Activated CD4-positive, alpha-beta memory T cell treated with anti-CD3 and anti-CD28 coated beads, Interleukin-2, amount 10 ng/mL, durations not matched to agents 7 days and 5 days (primary cell): ENCODE results near the gene KRTAP10-4. TPM values are rescaled to one million over a fixed set of nuclear protein-coding genes. Genes with fewer than 3 reads are reported as not detected.
A peak's percentile ranks its signal among the peaks of the same experiment; 100 is the strongest.
"Not testable (repeated sequence)": the region's sequence is repeated elsewhere in the genome, so short reads cannot be mapped to it uniquely, and the experiment has no call there.

Experiments
- CTCF ChIA-PET: fragments of 350-600 bp; sonication (Branson Sonifier 250); formaldehyde crosslinking; loops from one replicate; lab custom pipeline; 2021; ENCODE audit warnings: antibody characterized with exemption, inconsistent platforms; lab: Charles Lee
- POLR2A ChIA-PET: fragments of 350-600 bp; sonication (Branson Sonifier 250); formaldehyde crosslinking; loops from one replicate; lab custom pipeline; 2021; ENCODE audit warnings: antibody characterized with exemption; lab: Charles Lee
- DNase-seq: peaks from one replicate; pipeline ENCODE4 v3.0.0-alpha.2; 2020
- H3K27ac Mint-ChIP-seq: one replicate; pipeline ENCODE4 v1.8.0; 2021; ENCODE audit warnings: mild to moderate bottlenecking, mixed read lengths
- H3K27me3 Mint-ChIP-seq: one replicate; pipeline ENCODE4 v1.8.0; 2021; ENCODE audit warnings: mixed read lengths
- H3K36me3 Mint-ChIP-seq: one replicate; pipeline ENCODE4 v1.8.0; 2021; ENCODE audit warnings: low read depth, mixed read lengths
- H3K4me1 Mint-ChIP-seq: one replicate; pipeline ENCODE4 v1.8.0; 2021; ENCODE audit warnings: mixed read lengths
- H3K4me3 Mint-ChIP-seq: one replicate; pipeline ENCODE4 v1.8.0; 2021; ENCODE audit warnings: mild to moderate bottlenecking, mixed read lengths
- H3K9me3 Mint-ChIP-seq: one replicate; pipeline ENCODE4 v1.8.0; 2021; ENCODE audit warnings: mixed read lengths
- total RNA-seq, 2 experiments: library from RNA; stranded (reverse); gene quantifications; one replicate each; pipeline ENCODE4 v1.2.3, GENCODE V29; 2021

Gene KRTAP10-4
- total RNA-seq, 2 experiments from 2014 or later, result not detected

GRCh38 chr21:44583089-44583799, 9.7 kb downstream of the KRTAP10-4 start:
- peaks cover 18% of the 10 kb centered on the region for H3K9me3 Mint-ChIP-seq
- CTCF ChIA-PET, result no interaction called here
- H3K27me3 Mint-ChIP-seq, result peaks cover 34% of the 10 kb centered on the region
- DNase-seq, result no peak
- peaks cover 13% of the 10 kb centered on the region for H3K4me1 Mint-ChIP-seq
- H3K4me3 Mint-ChIP-seq, result no peak overlapping the region
- no peak overlapping the region for H3K27ac Mint-ChIP-seq
- H3K36me3 Mint-ChIP-seq, result peaks cover 3% of the 10 kb centered on the region
- POLR2A ChIA-PET, result interaction anchor here (1.3 to 2.3 kb wide), 2 partner anchors 36 to 188 kb away, joined by 3 to 6 read pairs; no protein-coding TSS in a partner anchor

DNA sequence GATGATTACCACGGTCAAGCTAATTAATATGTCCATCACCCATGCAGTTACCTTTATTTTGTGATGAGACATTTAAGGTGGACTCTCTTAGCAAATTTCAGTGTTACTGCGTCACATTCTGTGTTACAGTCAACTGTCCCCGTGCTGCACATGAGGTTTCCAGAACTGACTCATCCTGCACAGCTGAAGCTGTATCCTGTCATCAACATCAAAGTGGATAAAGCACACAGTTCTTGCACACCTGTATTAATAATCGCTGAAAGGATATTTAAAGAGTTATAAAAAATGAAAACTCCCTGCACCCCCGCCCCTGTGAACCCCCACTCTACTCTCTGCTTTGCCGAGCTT, 10.2 kb downstream of the KRTAP10-4 start:
- H3K36me3 Mint-ChIP-seq, result peaks cover 3% of the 10 kb centered on the region
- H3K9me3 Mint-ChIP-seq, result peaks cover 15% of the 10 kb centered on the region
- H3K4me1 Mint-ChIP-seq, result peaks cover 13% of the 10 kb centered on the region
- H3K27me3 Mint-ChIP-seq, result peaks cover 34% of the 10 kb centered on the region
- CTCF ChIA-PET, result no interaction called here
- peak; percentile 46 for DNase-seq
- no peak overlapping the region for H3K27ac Mint-ChIP-seq
- H3K4me3 Mint-ChIP-seq, result no peak overlapping the region
- POLR2A ChIA-PET, result interaction anchor here (1.3 to 2.3 kb wide), 2 partner anchors 35 to 188 kb away, joined by 3 to 6 read pairs; no protein-coding TSS in a partner anchor

DNA sequence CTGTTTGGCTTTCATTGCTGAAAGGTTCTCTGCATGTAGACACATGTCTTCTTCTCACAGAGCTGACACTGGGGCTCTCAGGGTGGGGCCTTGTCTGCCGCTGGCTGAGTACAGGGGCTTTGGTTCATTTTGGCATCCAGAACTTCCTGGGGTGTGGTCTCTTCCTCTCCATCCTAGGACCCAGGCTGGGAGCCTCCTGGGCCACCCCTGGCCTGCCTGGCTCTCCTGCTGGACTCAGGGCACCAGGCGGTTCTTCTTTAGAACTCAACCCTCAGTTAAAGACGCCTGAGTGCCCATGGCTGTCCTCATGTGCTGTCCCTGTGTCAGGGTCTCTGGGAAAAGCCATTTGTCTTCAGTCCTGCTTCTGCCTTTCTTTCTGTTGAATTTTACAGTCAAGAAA, 12.4 kb downstream of the KRTAP10-4 start:
- Mint-ChIP-seq H3K4me3 (no peak overlapping the region), H3K9me3 (peaks cover 8% of the 10 kb centered on the region), H3K27me3 (peaks cover 37% of the 10 kb centered on the region), H3K27ac (no peak overlapping the region), H3K4me1 (peaks cover 13% of the 10 kb centered on the region), H3K36me3 (peaks cover 3% of the 10 kb centered on the region)
- CTCF ChIA-PET, result no interaction called here
- POLR2A ChIA-PET, result no interaction called here
- DNase-seq, result no peak

GRCh38 chr21:44589094-44589493, 15.6 kb downstream of the KRTAP10-4 start:
- H3K4me1 Mint-ChIP-seq, result peaks cover 6% of the 10 kb centered on the region
- POLR2A ChIA-PET, result no interaction called here
- no peaks in the 10 kb centered on the region for H3K36me3 Mint-ChIP-seq
- DNase-seq, result no peak
- H3K9me3 Mint-ChIP-seq, result no peaks in the 10 kb centered on the region
- CTCF ChIA-PET, result no interaction called here
- no peak overlapping the region for H3K4me3 Mint-ChIP-seq
- peaks cover 34% of the 10 kb centered on the region for H3K27me3 Mint-ChIP-seq
- H3K27ac Mint-ChIP-seq, result no peak overlapping the region

DNA sequence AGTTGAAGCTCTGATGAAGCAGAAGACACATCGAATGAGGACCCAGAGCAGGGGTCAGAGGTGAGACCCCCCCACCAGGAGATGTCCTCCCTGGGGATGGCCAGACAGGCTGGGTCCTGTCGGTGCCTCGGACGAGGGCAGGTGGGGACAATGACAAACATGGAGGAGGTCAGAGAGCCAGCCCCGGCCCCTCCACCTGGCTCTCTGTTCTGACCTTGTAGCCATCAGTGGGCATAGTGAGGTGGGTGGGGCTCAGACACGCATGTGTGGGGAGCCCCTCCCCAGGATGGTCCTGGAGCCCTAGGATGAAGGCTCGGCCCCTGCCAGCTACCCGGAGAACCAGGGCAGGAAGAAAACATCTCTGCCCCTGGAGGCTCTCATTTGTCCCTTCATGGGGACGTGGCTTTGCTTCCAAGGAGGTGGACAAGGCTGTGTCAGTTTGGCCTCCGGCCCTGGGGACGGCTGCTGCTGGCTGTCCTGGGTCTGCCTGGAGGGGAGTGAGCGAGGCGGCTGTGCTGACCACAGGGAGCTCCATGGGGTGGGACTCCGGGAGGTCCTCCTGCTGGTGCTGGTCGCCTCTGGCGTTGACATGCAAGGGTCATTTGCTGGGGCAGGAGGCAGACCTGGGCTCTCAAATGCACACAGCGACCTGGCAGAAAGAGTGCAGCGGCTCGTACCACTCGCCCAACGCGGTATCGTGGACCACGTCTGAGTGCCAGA, 16.2 kb downstream of the KRTAP10-4 start:
- POLR2A ChIA-PET, result no interaction called here
- no peak for DNase-seq
- Mint-ChIP-seq H3K4me3 (no peak overlapping the region), H3K36me3 (no peaks in the 10 kb centered on the region), H3K9me3 (no peaks in the 10 kb centered on the region), H3K4me1 (peaks cover 2% of the 10 kb centered on the region), H3K27me3 (peaks cover 33% of the 10 kb centered on the region), H3K27ac (no peak overlapping the region)
- CTCF ChIA-PET, result no interaction called here

- Mint-ChIP-seq H3K27ac (no peak overlapping the region), H3K9me3 (no peaks in the 10 kb centered on the region), H3K4me1 (peaks cover under 1% of the 10 kb centered on the region), H3K4me3 (no peak overlapping the region), H3K36me3 (no peaks in the 10 kb centered on the region), H3K27me3 (peaks cover 31% of the 10 kb centered on the region)
- CTCF ChIA-PET, result no interaction called here
- POLR2A ChIA-PET, result no interaction called here
- DNase-seq, result no peak
Measured at GRCh38 chr21:44590311-44590721, 16.8 kb downstream of the KRTAP10-4 start.

DNA sequence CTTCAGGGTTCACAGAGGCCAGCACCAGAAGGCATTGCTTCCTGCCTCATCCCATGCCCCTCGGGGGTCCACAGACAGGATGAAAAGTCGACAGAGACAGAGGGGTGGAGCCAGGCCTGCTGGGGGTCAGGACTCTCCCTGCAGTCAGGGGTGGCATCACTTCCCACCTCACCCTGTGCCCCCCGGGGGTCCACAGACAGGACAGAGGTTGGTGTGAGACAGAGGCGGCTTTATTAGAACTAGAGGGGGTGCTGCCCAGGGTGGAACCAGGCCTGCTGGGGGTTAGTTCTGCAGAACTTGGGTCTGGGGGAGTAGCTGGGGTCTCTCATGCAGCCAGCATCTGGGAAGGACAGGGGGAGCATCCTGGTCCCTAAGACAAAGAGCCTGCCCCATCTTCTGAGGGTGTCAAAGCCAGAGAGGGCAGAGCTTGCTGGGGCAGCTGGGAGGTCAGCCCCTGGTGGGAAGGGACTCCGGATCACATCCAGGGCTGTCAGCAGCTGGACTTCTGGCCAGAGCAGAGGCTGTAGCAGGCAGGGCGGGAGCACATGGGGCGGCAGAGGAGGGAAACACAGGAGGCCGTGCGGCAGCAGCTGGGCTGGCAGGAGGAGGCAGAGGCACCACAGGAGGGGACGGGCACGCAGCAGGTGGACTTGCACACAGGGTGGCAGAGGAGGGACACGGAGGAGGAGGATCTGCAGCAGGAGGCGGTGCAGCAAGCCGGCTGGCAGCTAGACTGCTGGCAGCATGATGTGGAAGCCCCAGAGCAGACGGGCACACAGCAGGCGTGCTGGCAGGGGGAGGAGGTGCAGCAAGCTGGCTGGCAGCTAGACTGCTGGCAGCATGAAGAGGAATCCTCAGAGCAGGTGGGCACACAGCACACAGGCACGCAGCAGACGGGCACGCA, 17.6 kb downstream of the KRTAP10-4 start:
- H3K4me1 Mint-ChIP-seq, H3K27ac Mint-ChIP-seq, CTCF ChIA-PET, POLR2A ChIA-PET, H3K9me3 Mint-ChIP-seq, H3K36me3 Mint-ChIP-seq, H3K4me3 Mint-ChIP-seq, DNase-seq: not testable (repeated sequence)
- H3K27me3 Mint-ChIP-seq, result peaks cover 23% of the 10 kb centered on the region

- peaks cover 18% of the 10 kb centered on the region for H3K27me3 Mint-ChIP-seq
- H3K36me3 Mint-ChIP-seq, H3K9me3 Mint-ChIP-seq, POLR2A ChIA-PET, DNase-seq, H3K27ac Mint-ChIP-seq, H3K4me3 Mint-ChIP-seq, H3K4me1 Mint-ChIP-seq: not testable (repeated sequence)
- CTCF ChIA-PET, result interaction anchor here (0.6 kb wide), 1 partner anchor 18 kb away, joined by 3 read pairs; the partner anchor contains the start of gene KRTAP10-4
Measured at GRCh38 chr21:44591801-44592130, 18.2 kb downstream of the KRTAP10-4 start.

DNA sequence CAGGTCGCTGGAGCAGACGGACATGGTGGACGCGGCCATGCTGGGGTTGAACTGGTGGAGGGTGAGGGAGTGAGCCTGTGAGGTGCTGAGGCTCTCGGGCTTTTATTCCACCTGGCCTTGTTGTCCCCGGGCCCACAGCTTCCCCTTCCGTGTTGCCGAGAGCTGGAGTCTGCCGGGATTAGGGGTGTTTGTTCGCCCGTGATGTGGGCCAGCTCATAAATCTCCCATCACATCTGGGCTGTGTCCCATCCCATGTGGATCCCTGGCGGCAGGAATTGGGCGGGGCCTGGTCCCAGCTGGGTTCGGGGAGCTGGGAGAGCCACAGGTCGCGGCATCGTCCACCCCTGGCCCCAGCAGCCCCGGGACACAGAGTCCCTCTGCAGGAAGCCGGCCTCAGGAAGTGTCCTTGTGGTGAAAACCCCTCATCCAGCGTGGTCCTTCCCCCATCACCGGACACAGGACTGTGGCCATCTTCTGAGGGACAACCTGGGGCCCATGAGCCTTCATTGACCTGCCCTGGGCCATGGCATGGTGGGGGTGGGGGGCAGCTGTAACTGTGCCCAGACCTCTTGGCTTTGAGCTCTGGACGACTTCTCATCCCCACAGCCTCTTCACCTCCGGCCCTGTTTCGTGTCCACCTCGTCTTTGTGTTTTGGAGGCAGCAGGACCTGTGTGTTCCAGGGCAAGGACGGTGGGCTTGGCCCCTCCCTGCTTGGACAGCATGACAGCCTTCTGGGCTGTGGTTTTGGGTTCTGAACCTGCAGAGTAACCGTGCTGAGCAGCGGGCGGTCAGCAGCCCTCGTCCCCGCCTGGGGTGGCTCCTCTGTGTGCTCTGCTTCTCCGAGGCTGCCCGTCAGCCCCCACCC, 19.1 kb downstream of the KRTAP10-4 start, which contains the start of gene KRTAP10-6:
TSS of gene KRTAP10-6 (minus strand) at position 60 of the 866 bp plus-strand sequence. CDS start at position 39, 21 bp downstream.
- H3K36me3 Mint-ChIP-seq, result no peaks in the 10 kb centered on the region
- no peaks in the 10 kb centered on the region for H3K4me1 Mint-ChIP-seq
- no peak for DNase-seq
- POLR2A ChIA-PET, result interaction anchor here (0.6 kb wide), 1 partner anchor 15 kb away, joined by 3 read pairs; no protein-coding TSS in a partner anchor
- H3K9me3 Mint-ChIP-seq, result no peaks in the 10 kb centered on the region
- H3K27ac Mint-ChIP-seq, result no peak within 1 kb of the TSS
- no peak within 1 kb of the TSS for H3K4me3 Mint-ChIP-seq
- CTCF ChIA-PET, result interaction anchor here (0.6 kb wide), 1 partner anchor 19 kb away, joined by 3 read pairs; the partner anchor contains the start of gene KRTAP10-4
- H3K27me3 Mint-ChIP-seq, result peaks cover 11% of the 10 kb centered on the region

DNA sequence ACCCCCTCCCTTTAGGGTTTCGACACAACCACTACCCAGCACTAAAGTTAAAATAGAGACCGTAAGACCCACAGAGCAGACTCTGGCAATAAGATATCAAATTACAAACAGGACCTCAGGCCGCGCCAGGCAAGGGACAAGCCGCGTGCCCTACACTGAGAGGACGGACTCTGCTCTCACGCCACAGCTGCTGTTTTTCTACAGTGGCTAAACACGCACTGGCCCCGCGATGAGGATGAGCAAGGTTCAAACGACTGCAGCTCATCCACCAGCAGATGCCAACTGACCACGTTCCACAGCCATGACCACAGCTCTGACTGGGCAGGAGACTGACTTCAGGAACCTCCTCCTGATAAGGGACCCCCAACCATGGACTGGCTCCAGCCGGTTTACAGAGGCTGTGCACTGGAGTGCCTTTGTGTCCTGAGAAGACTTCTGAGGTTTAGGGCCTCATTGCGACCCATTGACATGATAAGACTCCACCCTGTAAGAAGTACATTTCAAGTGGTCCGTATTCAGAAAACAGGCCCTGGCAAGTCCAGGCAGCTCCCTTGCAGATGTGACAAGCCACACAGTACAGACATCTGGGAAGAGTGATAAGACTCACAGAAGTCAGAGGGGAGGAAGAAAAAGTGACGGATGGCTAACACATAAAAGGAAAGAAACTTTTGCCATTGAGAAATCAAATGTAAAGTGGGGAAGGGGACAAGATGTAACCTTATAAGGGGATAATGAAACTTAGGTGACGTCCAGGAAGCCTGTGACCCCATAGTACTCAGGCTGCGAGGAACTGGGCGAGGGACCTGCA, 20.3 kb downstream of the KRTAP10-4 start:
- Mint-ChIP-seq H3K4me3 (no peak overlapping the region), H3K27ac (no peak overlapping the region), H3K4me1 (no peaks in the 10 kb centered on the region), H3K27me3 (peaks cover 14% of the 10 kb centered on the region), H3K9me3 (no peaks in the 10 kb centered on the region), H3K36me3 (no peaks in the 10 kb centered on the region)
- DNase-seq, result no peak
- POLR2A ChIA-PET, result no interaction called here
- CTCF ChIA-PET, result no interaction called here

DNA sequence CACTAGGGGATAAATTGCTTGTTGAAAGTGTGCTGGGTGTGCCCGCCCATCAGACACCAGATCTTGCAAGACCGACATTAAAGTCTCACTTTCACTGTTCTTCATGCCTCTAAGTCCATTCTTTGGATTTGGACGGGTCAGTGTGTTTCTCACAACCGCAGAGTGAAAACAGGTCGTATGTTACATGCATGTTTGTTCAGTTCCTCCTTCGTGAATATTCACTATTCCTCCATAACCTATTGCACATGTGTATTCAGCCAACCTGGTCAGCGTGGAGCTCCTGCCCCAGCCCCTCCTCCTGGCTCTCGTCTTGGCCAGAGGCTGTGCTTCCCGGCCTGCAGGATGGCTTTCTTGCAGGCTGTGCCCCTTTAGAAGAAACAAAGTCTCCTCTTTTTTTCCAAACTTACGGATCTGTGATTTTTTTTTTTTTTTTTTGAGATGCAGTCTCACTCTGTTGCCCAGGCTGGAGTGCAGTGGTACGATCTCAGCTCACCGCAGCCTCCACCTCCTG, 20.9 kb downstream of the KRTAP10-4 start:
- Mint-ChIP-seq H3K9me3 (no peaks in the 10 kb centered on the region), H3K4me1 (no peaks in the 10 kb centered on the region), H3K27me3 (peaks cover 13% of the 10 kb centered on the region), H3K27ac (no peak overlapping the region), H3K36me3 (no peaks in the 10 kb centered on the region), H3K4me3 (no peak overlapping the region)
- ChIA-PET CTCF (no interaction called here), POLR2A (no interaction called here)
- DNase-seq, result no peak
